ENCODE results near the gene SUSD1.

DNA sequence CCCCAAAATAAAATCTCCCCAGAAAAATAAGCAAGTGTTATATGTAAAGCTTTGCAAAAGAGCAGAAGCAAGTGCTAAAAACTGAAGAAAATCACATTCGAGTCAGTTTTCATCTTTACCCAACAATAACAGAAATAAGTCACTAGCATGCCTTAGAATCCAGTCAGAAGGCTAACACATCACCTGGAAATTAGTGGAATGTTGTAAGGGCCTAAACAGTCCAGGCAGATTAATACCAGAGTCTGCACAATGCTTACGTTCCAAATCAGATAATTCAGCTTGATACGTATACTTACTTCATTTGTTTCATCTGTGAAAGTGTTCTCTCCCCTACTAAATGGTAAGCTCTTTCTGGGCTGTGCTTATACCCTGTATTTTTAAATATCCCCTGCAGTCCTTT lies 42.7 kb downstream of the SUSD1 start:
- TF ChIP-seq POLR2AphosphoS5 (IDR thresholded peaks at IDR 0.05; ENCODE audit: low read depth, low read length) (no peak), TAF1 (IDR thresholded peaks at IDR 0.05; ENCODE audit: borderline replicate concordance, insufficient read depth, low read length) (no peak), SIN3A (IDR thresholded peaks at IDR 0.05; ENCODE audit: borderline replicate concordance, insufficient read depth, low read length) (no peak), FOXP2 (optimal IDR thresholded peaks at IDR 0.05; ENCODE audit: borderline replicate concordance, extremely low read depth, extremely low read length, insufficient read depth) (no peak)

All from PFSK-1 (cell line).